DMS153 treated with DMSO at 0.1 percent for 48 hours (cell line): ENCODE data around the gene PSAT1.

Experiments used
- DNase-seq: peaks from one replicate; lab custom pipeline; 2025; ENCODE audit not compliant: unreplicated experiment; lab: John Stamatoyannopoulos, UW

Gene PSAT1

DNA sequence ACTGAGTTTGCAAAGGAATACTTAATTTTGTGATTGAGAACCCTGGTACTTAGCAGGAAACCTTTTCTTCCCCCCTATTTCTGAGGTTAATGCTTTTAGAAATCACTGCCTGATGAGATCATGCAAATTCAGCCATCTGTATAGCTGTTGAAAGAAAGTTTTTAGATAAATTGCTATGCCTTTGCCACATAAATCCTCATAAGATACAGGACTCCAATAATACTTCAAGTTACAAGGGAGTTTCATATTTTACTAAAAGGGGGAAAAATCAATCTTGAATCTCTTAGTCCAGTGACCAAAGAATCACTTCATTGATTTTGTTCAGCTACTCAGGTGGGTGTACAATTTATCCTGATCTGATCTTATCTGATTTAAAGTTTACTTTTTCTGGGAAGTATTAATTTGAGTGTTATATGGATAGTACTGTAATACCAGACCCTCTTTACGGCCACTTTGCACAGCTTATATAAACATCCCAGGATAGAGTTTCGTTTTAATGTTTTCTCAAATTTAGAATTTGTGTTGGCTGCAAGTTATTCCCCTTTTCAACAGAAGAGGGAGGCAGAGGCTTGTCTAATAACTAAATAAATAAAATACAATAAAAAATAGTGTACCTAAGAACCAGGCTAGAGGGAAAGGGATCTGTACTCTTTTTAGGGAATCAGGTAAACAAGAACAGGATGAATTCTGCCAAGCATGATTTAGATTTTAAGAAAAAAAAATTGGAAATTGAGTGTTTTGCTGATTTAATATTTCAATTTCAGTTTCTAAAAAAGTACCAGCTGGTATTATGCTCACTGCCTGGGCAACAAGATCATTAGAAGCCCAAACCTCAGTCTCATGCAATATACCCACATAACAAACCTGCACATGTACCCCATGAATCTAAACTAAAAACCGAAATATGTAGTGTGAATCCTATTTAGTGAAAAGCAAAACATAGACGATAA is 69.1 kb downstream of the PSAT1 start:
- DNase-seq: peak; percentile 21

DNA sequence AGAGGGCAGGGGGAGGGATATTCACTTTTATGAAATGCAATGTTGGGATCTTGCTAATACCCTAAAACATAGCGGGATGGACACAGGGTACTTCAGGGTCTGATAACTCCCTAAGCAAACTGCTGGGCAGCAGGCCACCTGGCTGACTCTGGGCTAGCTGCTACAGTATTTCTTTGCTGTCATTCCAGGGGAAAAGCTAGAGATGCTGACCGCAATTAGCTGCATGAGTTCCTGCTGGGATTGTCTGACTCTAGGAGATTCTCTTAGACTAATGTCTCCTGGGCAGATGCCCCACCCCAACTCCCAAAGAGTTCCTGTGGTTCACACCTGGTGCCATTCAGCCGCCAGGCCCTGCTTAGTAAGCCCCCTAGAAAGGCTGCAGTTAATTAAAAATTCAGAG is 69.9 kb downstream of the PSAT1 start:
- no peak for DNase-seq

DNA sequence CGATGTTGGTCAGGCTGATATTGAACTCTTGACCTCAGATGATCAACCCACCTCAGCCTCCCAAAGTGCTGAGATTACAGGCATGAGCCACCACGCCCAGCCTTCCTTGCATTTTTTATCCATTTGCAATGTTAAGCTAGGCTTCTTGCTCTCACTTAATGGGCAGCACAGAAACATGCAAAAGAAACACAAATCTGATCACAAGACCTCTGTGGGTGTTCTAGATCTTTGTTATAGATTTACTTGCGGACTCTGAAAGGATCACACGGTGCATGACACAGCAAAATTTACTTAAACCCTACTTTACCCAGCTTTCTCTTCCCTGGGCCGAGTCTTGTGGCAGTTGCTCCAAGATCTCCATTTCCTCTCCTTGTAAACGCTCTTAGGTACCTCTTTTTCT is 71.3 kb downstream of the PSAT1 start:
- DNase-seq: no peak

DNA sequence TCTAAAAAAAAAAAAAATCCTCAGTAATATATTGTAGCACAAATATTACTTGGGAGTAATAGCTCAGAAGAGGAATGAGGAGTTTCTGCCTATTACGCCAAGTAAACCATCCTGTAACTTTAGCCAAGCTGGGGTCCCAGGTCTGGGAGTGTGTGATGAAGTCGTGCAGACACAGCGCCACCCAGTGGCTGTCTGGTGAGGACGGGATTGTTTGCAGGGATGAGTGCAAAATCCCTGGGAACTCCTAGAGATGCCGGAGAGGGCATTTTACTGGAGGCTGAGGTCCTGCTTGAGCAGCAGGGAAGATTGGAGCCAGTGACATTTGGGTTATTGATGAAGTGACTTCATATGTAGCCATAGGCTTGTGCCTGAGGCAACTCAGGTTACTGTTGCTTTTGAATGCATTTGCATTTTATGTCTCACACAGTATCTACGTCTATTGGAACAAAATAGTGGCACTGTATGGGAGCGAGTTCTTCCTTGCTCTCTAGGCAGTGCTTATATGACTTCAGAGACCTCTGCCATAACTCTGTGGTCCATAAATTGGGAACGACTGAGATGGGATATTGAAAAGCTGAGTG is 72.8 kb downstream of the PSAT1 start:
- DNase-seq: peak; percentile 8

DNA sequence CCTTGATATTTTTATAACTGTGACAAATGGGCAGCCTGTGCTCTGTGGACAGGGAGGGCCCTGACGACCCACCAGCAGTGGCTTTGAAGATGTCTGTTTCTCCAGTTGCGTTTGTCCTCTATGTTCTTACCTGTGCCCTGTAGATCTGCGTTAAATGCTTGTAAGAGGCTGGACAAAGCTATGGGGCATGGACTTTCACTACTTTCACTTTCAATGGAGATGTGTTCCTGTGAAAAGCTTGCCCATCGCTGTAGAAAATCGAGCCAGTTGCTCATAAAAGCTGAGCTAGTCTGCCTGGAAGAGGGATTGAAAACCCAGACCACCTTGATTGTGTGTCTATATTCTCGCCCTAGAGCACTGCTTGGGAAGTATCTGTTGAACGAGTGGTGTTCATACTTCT is 74.1 kb downstream of the PSAT1 start:
- DNase-seq: no peak

DNA sequence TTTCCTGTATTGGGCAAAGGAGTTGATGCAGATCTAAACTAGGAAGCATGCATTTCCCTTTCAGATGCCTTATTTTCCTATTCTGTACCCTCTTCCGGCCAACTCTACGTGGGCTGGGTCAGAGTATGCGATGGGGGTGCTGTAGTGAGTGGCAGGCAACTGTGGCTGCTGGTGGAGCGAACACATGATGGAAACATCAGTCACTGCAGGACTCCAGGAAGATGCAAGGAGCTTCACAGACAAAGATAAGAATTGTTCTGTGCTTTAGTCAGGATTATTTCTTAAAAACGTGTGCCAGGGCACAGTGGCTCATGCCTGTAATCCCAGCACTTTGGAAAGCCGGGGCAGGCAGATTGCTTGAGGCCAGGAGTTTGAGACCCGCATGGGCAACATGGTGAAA is 75.1 kb downstream of the PSAT1 start:
- DNase-seq: no peak
